MM.1S (cell line): ENCODE results near the gene COL11A2.

ENCODE experiments used
- DNase-seq: peaks from one replicate; pipeline ENCODE4 v3.0.0-alpha.2; 2015
- H2AFZ ChIP-seq: fragments of 300-600 bp; sonication (generic); 2 replicates; pipeline ENCODE4 v1.6.0; 2016; ENCODE audit warnings: antibody characterized with exemption, low read length
- H3F3A ChIP-seq: fragments of 300-600 bp; sonication (generic); 2 replicates; pipeline ENCODE4 v1.6.1; 2016; ENCODE audit warnings: mild to moderate bottlenecking, antibody characterized with exemption, low read length, moderate library complexity, mixed read lengths; ENCODE audit not compliant: insufficient read depth
- H3K27ac ChIP-seq: fragments of 300-600 bp; sonication (generic); 2 replicates; pipeline ENCODE4 v1.5.1; 2016; ENCODE audit warnings: mild to moderate bottlenecking, low read length
- H3K27me3 ChIP-seq: fragments of 300-600 bp; sonication (generic); replicated peaks from 2 replicates; pipeline ENCODE4 v1.6.0; 2016; ENCODE audit warnings: low read length; ENCODE audit not compliant: insufficient read depth
- H3K36me3 ChIP-seq: fragments of 300-600 bp; sonication (generic); replicated peaks from 2 replicates; pipeline ENCODE4 v1.6.1; 2016; ENCODE audit warnings: mild to moderate bottlenecking, low read length, mixed read lengths; ENCODE audit not compliant: insufficient read depth
- H3K4me1 ChIP-seq: fragments of 300-600 bp; sonication (generic); 2 replicates; pipeline ENCODE4 v1.6.1; 2016; ENCODE audit warnings: low read length, mixed read lengths
- H3K4me2 ChIP-seq: fragments of 300-600 bp; sonication (generic); 2 replicates; pipeline ENCODE4 v1.6.0; 2016; ENCODE audit warnings: low read depth, low read length
- H3K4me3 ChIP-seq: fragments of 300-600 bp; sonication (generic); 2 replicates; pipeline ENCODE4 v1.5.1; 2016; ENCODE audit warnings: low read length, mixed read lengths
- H3K79me2 ChIP-seq: fragments of 300-600 bp; sonication (generic); 2 replicates; pipeline ENCODE4 v1.6.1; 2016; ENCODE audit warnings: mixed run types, low read length, mixed read lengths
- H3K9ac ChIP-seq: fragments of 300-600 bp; sonication (generic); 2 replicates; pipeline ENCODE4 v1.6.1; 2016; ENCODE audit warnings: low read length, mixed read lengths
- H3K9me2 ChIP-seq: fragments of 300-600 bp; sonication (generic); replicated peaks from 2 replicates; pipeline ENCODE4 v1.6.1; 2016; ENCODE audit warnings: mild to moderate bottlenecking, low read length, mixed read lengths; ENCODE audit not compliant: insufficient read depth
- H3K9me3 ChIP-seq: fragments of 300-600 bp; sonication (generic); replicated peaks from 2 replicates; pipeline ENCODE4 v1.6.1; 2016; ENCODE audit warnings: mild to moderate bottlenecking, low read length, mixed read lengths; ENCODE audit not compliant: insufficient read depth
- H4K20me1 ChIP-seq: fragments of 300-600 bp; sonication (generic); 2 replicates; pipeline ENCODE4 v1.6.1; 2016; ENCODE audit warnings: mild to moderate bottlenecking, low read length, moderate library complexity, mixed read lengths; ENCODE audit not compliant: insufficient read depth
- CTCF ChIP-seq: fragments of 300-600 bp; sonication (generic); IDR thresholded peaks from 2 replicates; pipeline ENCODE4 v1.5.1; 2016; ENCODE audit warnings: antibody characterized with exemption, low read length, mixed read lengths
- EZH2 ChIP-seq: fragments of 300-600 bp; sonication (generic); optimal IDR thresholded peaks from 2 replicates; pipeline ENCODE3; 2017; ENCODE audit warnings: low read depth, mild to moderate bottlenecking, antibody characterized with exemption, low read length, mixed read lengths
- EZH2phosphoT487 ChIP-seq: fragments of 300-600 bp; sonication (generic); IDR thresholded peaks from 2 replicates; pipeline ENCODE4 v1.6.1; 2018; ENCODE audit warnings: antibody characterized with exemption, low read length

The COL11A2 gene

GRCh38 chr6:33177552-33178446 is 14.5 kb downstream of the COL11A2 start:
- H3K9me2 ChIP-seq, result no peaks in the 10 kb centered on the region
- no peaks in the 10 kb centered on the region for H3K36me3 ChIP-seq
- H3K9me3 ChIP-seq, result no peaks in the 10 kb centered on the region
- H2AFZ ChIP-seq, result no peak overlapping the region
- DNase-seq, result no peak
- TF ChIP-seq EZH2, result no peak
- TF ChIP-seq EZH2phosphoT487, result no peak
- no peak for TF ChIP-seq CTCF
- H3K9ac ChIP-seq, result no peak overlapping the region
- peaks cover 45% of the 10 kb centered on the region for H3K27me3 ChIP-seq
- H3K27ac ChIP-seq, result no peak overlapping the region
- no peak overlapping the region for H3K4me2 ChIP-seq
- H3K4me1 ChIP-seq, result no peaks in the 10 kb centered on the region
- H4K20me1 ChIP-seq, result no peaks in the 10 kb centered on the region
- no peak overlapping the region for H3K4me3 ChIP-seq
- H3F3A ChIP-seq, result no peaks in the 10 kb centered on the region
- no peaks in the 10 kb centered on the region for H3K79me2 ChIP-seq

GRCh38 chr6:33176906-33177305 is 15.4 kb downstream of the COL11A2 start:
- Histone ChIP-seq H4K20me1 (no peaks in the 10 kb centered on the region), H3F3A (no peaks in the 10 kb centered on the region), H3K9ac (no peak overlapping the region), H3K9me2 (no peaks in the 10 kb centered on the region), H3K4me2 (no peak overlapping the region), H3K27ac (no peak overlapping the region), H3K79me2 (no peaks in the 10 kb centered on the region), H3K4me3 (no peak overlapping the region), H3K9me3 (no peaks in the 10 kb centered on the region), H3K27me3 (peaks cover 45% of the 10 kb centered on the region), H3K4me1 (no peaks in the 10 kb centered on the region), H2AFZ (no peak overlapping the region), H3K36me3 (no peaks in the 10 kb centered on the region)
- no peak for TF ChIP-seq EZH2
- no peak for TF ChIP-seq CTCF
- TF ChIP-seq EZH2phosphoT487, result no peak
- no peak for DNase-seq

- Histone ChIP-seq H3K9me2 (no peaks in the 10 kb centered on the region), H3K27ac (no peak overlapping the region), H2AFZ (no peak overlapping the region), H3F3A (no peaks in the 10 kb centered on the region), H3K4me2 (no peak overlapping the region), H3K36me3 (no peaks in the 10 kb centered on the region), H3K9me3 (no peaks in the 10 kb centered on the region), H3K79me2 (no peaks in the 10 kb centered on the region), H3K27me3 (peaks cover 45% of the 10 kb centered on the region), H4K20me1 (no peaks in the 10 kb centered on the region), H3K4me3 (no peak overlapping the region), H3K4me1 (no peaks in the 10 kb centered on the region), H3K9ac (no peak overlapping the region)
- TF ChIP-seq EZH2, result no peak
- TF ChIP-seq EZH2phosphoT487, result no peak
- no peak for TF ChIP-seq CTCF
- DNase-seq, result no peak
These were observed 16.7 kb downstream of the COL11A2 start for GRCh38 chr6:33175436-33176069.
